Endothelial cell of umbilical vein (primary cell): ENCODE results near the gene ENTR1. TPM values are rescaled to one million over a fixed set of nuclear protein-coding genes. Genes with fewer than 3 reads are reported as not detected.

Experiments used
- BruUV-seq: library from RNA; stranded (reverse); fragments of 400-500 nt; replicated peaks from 2 replicates; lab custom pipeline; 2021; lab: Mats Ljungman, UMichigan
- CTCF ChIA-PET: fragments of 300-600, 350-600 bp; sonication (Branson Sonifier 250); formaldehyde crosslinking; loops from one replicate; lab custom pipeline; 2021; ENCODE audit warnings: antibody characterized with exemption, inconsistent platforms; lab: Charles Lee
- POLR2A ChIA-PET: fragments of 300-600, 350-600 bp; sonication (Branson Sonifier 250); formaldehyde crosslinking; loops from one replicate; lab custom pipeline; 2021; ENCODE audit warnings: antibody characterized with exemption, inconsistent platforms; lab: Charles Lee
- DNase-seq: peaks from one replicate; pipeline ENCODE4 v3.0.0-alpha.2; 2011; ENCODE audit warnings: low read depth, low spot score
- FAIRE-seq: peaks from 2 replicates; lab custom pipeline; 2011; peaks lifted over from hg19 to GRCh38; lab: Jason Lieb, UNC
- H2AFZ ChIP-seq: 2 replicates; pipeline ENCODE4 v1.6.0; 2012; ENCODE audit warnings: low read depth, low read length, control low read depth, inconsistent platforms
- H3K27ac ChIP-seq: 2 replicates; pipeline ENCODE4 v1.5.1; 2011; ENCODE audit warnings: low read depth, mild to moderate bottlenecking, control low read depth, low read length, moderate library complexity; ENCODE audit not compliant: insufficient read depth
- H3K27me3 ChIP-seq, 2 experiments: 2 replicates each; pipeline versions ENCODE4 v1.6.0 to v1.6.1; 2011; ENCODE audit warnings: low read length in 2 of 2, mixed read lengths in 1 of 2; ENCODE audit not compliant: control insufficient read depth in 2 of 2, insufficient read depth in 2 of 2
- H3K36me3 ChIP-seq, 2 experiments: 2 replicates in 1 of 2; 3 replicates in 1 of 2; pipeline ENCODE4 v1.5.1; 2011; ENCODE audit warnings: low read length in 2 of 2, mild to moderate bottlenecking in 1 of 2, moderate library complexity in 1 of 2; ENCODE audit not compliant: control insufficient read depth in 2 of 2, insufficient read depth in 2 of 2; ENCODE audit errors: extremely low read depth in 1 of 2
- H3K4me1 ChIP-seq: 3 replicates; pipeline ENCODE4 v1.5.1; 2011; ENCODE audit warnings: mild to moderate bottlenecking, low read length; ENCODE audit not compliant: control insufficient read depth, insufficient read depth; ENCODE audit errors: extremely low read depth
- H3K4me2 ChIP-seq: 2 replicates; pipeline ENCODE4 v1.6.1; 2011; ENCODE audit warnings: low read length, control low read depth, mixed read lengths; ENCODE audit not compliant: insufficient read depth
- H3K4me3 ChIP-seq, 3 experiments: fragments of 200-600 bp in 1 of 3; sonication (generic), shearing (Covaris generic) in 1 of 3; replicated peaks in 1 of 3; 2 replicates each; pipeline ENCODE4 v1.5.1; 2011 to 2016; ENCODE audit warnings: control low read depth in 3 of 3, low read length in 3 of 3, mild to moderate bottlenecking in 2 of 3, inconsistent platforms in 1 of 3, low read depth in 1 of 3, moderate library complexity in 1 of 3; ENCODE audit not compliant: insufficient read depth in 1 of 3
- H3K79me2 ChIP-seq: 2 replicates; pipeline ENCODE4 v1.6.0; 2012; ENCODE audit warnings: low read length, inconsistent platforms; ENCODE audit not compliant: control insufficient read depth, insufficient read depth
- H3K9ac ChIP-seq: replicated peaks from 2 replicates; pipeline ENCODE3; 2011; ENCODE audit warnings: low read length, control low read depth; ENCODE audit not compliant: insufficient read depth; ENCODE audit errors: extremely low read depth
- H3K9me1 ChIP-seq: replicated peaks from 3 replicates; pipeline ENCODE4 v1.6.0; 2011; ENCODE audit warnings: mild to moderate bottlenecking, low read length; ENCODE audit not compliant: control insufficient read depth, insufficient read depth; ENCODE audit errors: extremely low read depth
- H3K9me3 ChIP-seq: replicated peaks from 2 replicates; pipeline ENCODE4 v1.5.1; 2012; ENCODE audit warnings: low read length, inconsistent platforms; ENCODE audit not compliant: control insufficient read depth, insufficient read depth
- H4K20me1 ChIP-seq: replicated peaks from 2 replicates; pipeline ENCODE3; 2011; ENCODE audit warnings: mild to moderate bottlenecking, low read length; ENCODE audit not compliant: control insufficient read depth, insufficient read depth; ENCODE audit errors: extremely low read depth
- EZH2 ChIP-seq: IDR thresholded peaks from 2 replicates; pipeline ENCODE4 v1.6.1; 2012; ENCODE audit warnings: borderline replicate concordance, low read depth, mild to moderate bottlenecking, moderate library complexity, low read length, inconsistent platforms; ENCODE audit not compliant: severe bottlenecking
- FOS ChIP-seq: IDR thresholded peaks from 2 replicates; pipeline ENCODE4 v1.6.1; 2011; ENCODE audit warnings: mild to moderate bottlenecking, low read length, moderate library complexity, borderline replicate concordance; ENCODE audit not compliant: insufficient read depth
- GATA2 ChIP-seq: IDR thresholded peaks from 2 replicates; pipeline ENCODE4 v1.7.0; 2011; ENCODE audit warnings: low read depth, mild to moderate bottlenecking, moderate library complexity, mixed read lengths, low read length; ENCODE audit not compliant: insufficient read length, insufficient read depth
- JUN ChIP-seq: IDR thresholded peaks from 2 replicates; pipeline ENCODE4 v1.6.1; 2011; ENCODE audit warnings: borderline replicate concordance, low read depth; ENCODE audit not compliant: insufficient read length, insufficient read depth
- MYC ChIP-seq: IDR thresholded peaks from one replicate; pipeline ENCODE4 v1.6.1; 2011; ENCODE audit warnings: mild to moderate bottlenecking, low read depth, low read length
- POLR2AphosphoS5 ChIP-seq: IDR thresholded peaks from 2 replicates; pipeline ENCODE4 v1.6.1; 2012; ENCODE audit warnings: low read depth, mild to moderate bottlenecking, control low read depth, low read length, moderate library complexity; ENCODE audit not compliant: insufficient read depth
- dilution Hi-C: fragments of 300-500 bp; cut with MboI; formaldehyde crosslinking; loops from one replicate; pipeline ENCODE4 v1.15.0; 2019; ENCODE audit warnings: low sequenced_read_pairs; ENCODE audit not compliant: extremely low pct_ligation_motif_present
- intact Hi-C: fragments of 100-400 bp; cut with micrococcal nuclease; formaldehyde crosslinking; loops from one replicate; pipeline ENCODE4 v1.10.0; 2022
- polyA plus RNA-seq, 4 experiments: library from polyadenylated mRNA; depleted of rRNA in 3 of 4; stranded (reverse) in 3 of 4; unstranded in 1 of 4; fragments of >200 nt; gene quantifications; 2 replicates each; pipeline versions ENCODE4 v1.2.1 to v1.2.3, GENCODE V29; 2011 to 2012; ENCODE audit warnings: missing spikeins in 1 of 4
- total RNA-seq: library from RNA; stranded (reverse); gene quantifications from 2 replicates; pipeline ENCODE4 v1.2.3, GENCODE V29; 2021
- TF ChIP-seq, protein P1 (sequence below), 2 donors: IDR thresholded peaks; 1 replicate in 1 of 2; 2 replicates in 1 of 2; pipeline ENCODE4 v1.5.1; 2011; ENCODE audit warnings: low read length in 2 of 2, mild to moderate bottlenecking in 2 of 2, moderate library complexity in 2 of 2, control low read depth in 1 of 2, inconsistent platforms in 1 of 2, low read depth in 1 of 2; ENCODE audit not compliant: insufficient read depth in 1 of 2; ENCODE audit errors: extremely low read depth in 1 of 2
- TF ChIP-seq, protein P2 (sequence below): IDR thresholded peaks from 2 replicates; pipeline ENCODE4 v1.6.1; 2011; ENCODE audit not compliant: insufficient read depth, insufficient read length

Gene ENTR1
- total and polyA plus RNA-seq, 2 donors (not counting 3 experiments of a cell fraction or from before 2014, with no cell fraction given): 36.0 to 61.6 TPM

DNA sequence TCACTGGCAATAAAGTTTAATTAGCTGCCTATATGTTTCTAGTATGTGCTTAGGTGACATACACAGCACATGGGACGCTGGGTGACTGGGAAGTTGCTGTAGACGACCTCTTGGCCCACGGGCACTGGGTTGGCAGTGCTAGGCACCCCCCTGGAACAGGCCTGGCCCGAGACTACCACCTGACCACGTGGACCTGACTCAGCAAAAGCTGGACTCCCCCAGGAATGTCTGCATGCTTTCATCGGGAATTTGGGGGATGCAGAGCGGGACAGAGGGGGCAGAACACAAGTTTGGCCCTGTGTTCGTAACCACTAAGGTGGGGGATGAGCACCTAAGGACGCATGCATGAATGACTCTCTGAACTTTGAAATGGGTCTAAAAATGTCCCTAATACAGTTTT is 45.8 kb upstream of the ENTR1 start:
- Histone ChIP-seq H2AFZ (no peak overlapping the region), H4K20me1 (no peaks in the 10 kb centered on the region), H3K4me1 (no peaks in the 10 kb centered on the region), H3K9me1 (no peaks in the 10 kb centered on the region), H3K4me2 (no peak overlapping the region), H3K9ac (no peak overlapping the region), H3K79me2 (no peaks in the 10 kb centered on the region), H3K27me3 (no peaks in the 10 kb centered on the region), H3K36me3 (peaks cover 24 to 60% of the 10 kb centered on the region in 2 experiments), H3K27ac (no peak overlapping the region), H3K9me3 (no peaks in the 10 kb centered on the region), H3K4me3 (no peak overlapping the region)
- FAIRE-seq (no peak), DNase-seq (no peak)
- dilution Hi-C loops: no loop called here
- ChIA-PET POLR2A (no interaction called here), CTCF (no interaction called here)
- TF ChIP-seq, protein P1, sequence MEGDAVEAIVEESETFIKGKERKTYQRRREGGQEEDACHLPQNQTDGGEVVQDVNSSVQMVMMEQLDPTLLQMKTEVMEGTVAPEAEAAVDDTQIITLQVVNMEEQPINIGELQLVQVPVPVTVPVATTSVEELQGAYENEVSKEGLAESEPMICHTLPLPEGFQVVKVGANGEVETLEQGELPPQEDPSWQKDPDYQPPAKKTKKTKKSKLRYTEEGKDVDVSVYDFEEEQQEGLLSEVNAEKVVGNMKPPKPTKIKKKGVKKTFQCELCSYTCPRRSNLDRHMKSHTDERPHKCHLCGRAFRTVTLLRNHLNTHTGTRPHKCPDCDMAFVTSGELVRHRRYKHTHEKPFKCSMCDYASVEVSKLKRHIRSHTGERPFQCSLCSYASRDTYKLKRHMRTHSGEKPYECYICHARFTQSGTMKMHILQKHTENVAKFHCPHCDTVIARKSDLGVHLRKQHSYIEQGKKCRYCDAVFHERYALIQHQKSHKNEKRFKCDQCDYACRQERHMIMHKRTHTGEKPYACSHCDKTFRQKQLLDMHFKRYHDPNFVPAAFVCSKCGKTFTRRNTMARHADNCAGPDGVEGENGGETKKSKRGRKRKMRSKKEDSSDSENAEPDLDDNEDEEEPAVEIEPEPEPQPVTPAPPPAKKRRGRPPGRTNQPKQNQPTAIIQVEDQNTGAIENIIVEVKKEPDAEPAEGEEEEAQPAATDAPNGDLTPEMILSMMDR (IDR thresholded peaks at IDR 0.05; ENCODE audit: extremely low read depth in 1 of 2, insufficient read depth in 1 of 2, low read depth in 1 of 2, low read length in 2 of 2): no peak
- no peak for TF ChIP-seq JUN
- TF ChIP-seq GATA2: no peak
- TF ChIP-seq, protein P2, sequence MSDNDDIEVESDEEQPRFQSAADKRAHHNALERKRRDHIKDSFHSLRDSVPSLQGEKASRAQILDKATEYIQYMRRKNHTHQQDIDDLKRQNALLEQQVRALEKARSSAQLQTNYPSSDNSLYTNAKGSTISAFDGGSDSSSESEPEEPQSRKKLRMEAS: no peak
- TF ChIP-seq FOS: no peak
- TF ChIP-seq POLR2AphosphoS5: no peak
- TF ChIP-seq MYC: no peak
- TF ChIP-seq EZH2: no peak
- BruUV-seq: no TSS peak
- intact Hi-C loops: no loop called here
